Skin epidermis (tissue), 12 donors: ENCODE measurements around the gene RANBP9.

Experiments used
- H3K27ac ChIP-seq, 21 experiments: fragments of 200-600 bp; sonication (generic) in 11 of 21; one replicate each; pipeline ENCODE4 v1.5.0; 2020; ENCODE audit warnings: mild to moderate bottlenecking in 3 of 21, inconsistent platforms in 2 of 21, moderate library complexity in 2 of 21
- H3K4me3 ChIP-seq, 7 experiments: fragments of 200-600 bp; sonication (generic) in 2 of 7; one replicate each; pipeline ENCODE4 v1.5.0; 2020; ENCODE audit warnings: inconsistent platforms in 2 of 7, mild to moderate bottlenecking in 2 of 7, moderate library complexity in 1 of 7

The RANBP9 gene

GRCh38 chr6:13663986-13664385 is 47.6 kb downstream of the RANBP9 start:
- no peak overlapping the region for H3K27ac ChIP-seq
- no peak overlapping the region for H3K4me3 ChIP-seq

DNA sequence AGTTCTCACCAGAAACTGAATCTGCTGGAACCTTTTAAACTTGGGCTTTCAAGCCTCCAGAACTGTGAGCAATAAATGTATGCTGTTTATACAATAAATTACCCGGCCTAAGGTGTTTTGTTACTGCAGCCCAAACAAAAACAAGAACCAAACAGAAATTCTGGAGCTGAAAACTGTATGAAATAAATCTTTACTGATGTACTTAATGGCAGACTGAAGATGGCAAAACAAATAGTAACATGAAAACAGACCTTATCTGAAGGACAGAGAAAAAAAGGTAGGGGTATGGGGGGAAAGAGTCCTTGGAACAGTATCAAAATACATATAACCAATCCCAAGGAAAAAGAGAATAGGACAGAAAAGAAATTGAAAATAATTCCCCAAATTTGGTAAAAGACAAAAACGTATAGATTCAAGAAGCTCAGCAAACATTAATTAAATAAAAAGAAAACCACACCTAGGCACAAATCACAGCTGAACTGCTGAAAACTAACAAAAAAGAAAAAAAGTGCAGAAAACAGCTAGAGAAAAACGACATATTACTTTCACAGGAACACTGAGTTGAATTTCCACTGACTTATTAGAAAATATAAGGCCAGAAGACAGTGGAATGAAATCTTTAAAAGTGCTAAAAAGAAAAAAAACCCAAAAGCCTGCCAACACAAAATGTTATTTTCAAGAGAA is 48.8 kb downstream of the RANBP9 start:
- no peak overlapping the region for H3K4me3 ChIP-seq
- no peak overlapping the region for H3K27ac ChIP-seq

GRCh38 chr6:13661647-13662046 is 50.0 kb downstream of the RANBP9 start:
- Histone ChIP-seq H3K27ac (no peak overlapping the region), H3K4me3 (no peak overlapping the region)

GRCh38 chr6:13660893-13661292 is 50.7 kb downstream of the RANBP9 start:
- Histone ChIP-seq H3K4me3 (no peak overlapping the region), H3K27ac (no peak overlapping the region)

GRCh38 chr6:13660273-13660672 is 51.4 kb downstream of the RANBP9 start:
- no peak overlapping the region for H3K27ac ChIP-seq
- no peak overlapping the region for H3K4me3 ChIP-seq

GRCh38 chr6:13655700-13656099 is 55.9 kb downstream of the RANBP9 start:
- no peak overlapping the region for H3K27ac ChIP-seq
- no peak overlapping the region for H3K4me3 ChIP-seq

- H3K4me3 ChIP-seq, result no peak overlapping the region
- H3K27ac ChIP-seq, result no peak overlapping the region
Measured at GRCh38 chr6:13654496-13654895, 57.1 kb downstream of the RANBP9 start.

- H3K27ac ChIP-seq, result no peak overlapping the region
Measured at GRCh38 chr6:13653296-13653695, 58.3 kb downstream of the RANBP9 start.

GRCh38 chr6:13649393-13649792 is 62.2 kb downstream of the RANBP9 start:
- H3K4me3 ChIP-seq, result no peak overlapping the region
- no peak overlapping the region for H3K27ac ChIP-seq

More at GRCh38 chr6:13653296-13653695, 58.3 kb downstream of the RANBP9 start:
- H3K4me3 ChIP-seq, result no peak overlapping the region

GRCh38 chr6:13648850-13649249 is 62.8 kb downstream of the RANBP9 start:
- H3K4me3 ChIP-seq, result no peak overlapping the region

DNA sequence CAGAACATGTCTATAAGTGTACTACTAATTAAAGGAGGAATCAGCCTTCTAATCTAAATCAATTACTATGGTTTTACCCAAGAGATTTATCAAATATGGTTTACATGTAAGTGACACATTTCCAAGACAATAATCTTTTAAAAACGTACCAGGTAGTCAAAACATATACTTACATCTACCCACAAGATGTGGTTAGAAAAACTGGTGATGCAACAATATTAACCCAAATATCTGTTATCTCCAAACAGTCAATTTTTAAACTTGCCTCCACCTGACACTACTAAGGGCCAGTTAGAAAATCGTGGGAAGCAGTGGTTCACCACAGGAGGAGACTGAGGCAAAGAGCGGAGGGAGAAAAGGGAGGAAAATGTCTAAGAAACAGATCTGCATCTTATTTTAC is 68.5 kb downstream of the RANBP9 start:
- H3K27ac ChIP-seq, result no peak overlapping the region
- H3K4me3 ChIP-seq, result no peak overlapping the region

More at GRCh38 chr6:13648850-13649249, 62.8 kb downstream of the RANBP9 start:
- H3K27ac ChIP-seq, result no peak overlapping the region

- no peak overlapping the region for H3K4me3 ChIP-seq
- H3K27ac ChIP-seq, result peak overlapping the region in 4 of 21 experiments; percentile 2 to 36 (median 14)
Measured at GRCh38 chr6:13641315-13641714, 70.3 kb downstream of the RANBP9 start.

DNA sequence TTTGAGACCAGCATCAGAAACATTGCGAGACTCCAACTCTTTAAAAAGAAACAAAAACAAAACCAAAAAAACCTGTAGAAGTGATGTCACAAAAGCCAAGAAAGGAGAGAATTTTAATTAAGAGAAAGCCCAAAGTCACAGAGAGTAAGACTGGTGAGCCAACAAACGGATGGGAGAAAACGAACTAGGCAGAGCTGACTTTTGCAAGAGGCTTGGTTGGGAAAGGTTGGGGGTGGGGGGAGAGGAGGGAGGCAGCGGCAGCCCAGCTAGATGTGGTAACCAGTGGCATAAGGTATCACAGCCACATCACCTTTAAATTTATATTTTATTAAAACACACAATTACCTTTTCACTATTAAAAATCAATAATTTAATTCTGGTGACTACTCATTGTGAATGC is 73.0 kb downstream of the RANBP9 start:
- Histone ChIP-seq H3K27ac (no peak overlapping the region), H3K4me3 (no peak overlapping the region)

DNA sequence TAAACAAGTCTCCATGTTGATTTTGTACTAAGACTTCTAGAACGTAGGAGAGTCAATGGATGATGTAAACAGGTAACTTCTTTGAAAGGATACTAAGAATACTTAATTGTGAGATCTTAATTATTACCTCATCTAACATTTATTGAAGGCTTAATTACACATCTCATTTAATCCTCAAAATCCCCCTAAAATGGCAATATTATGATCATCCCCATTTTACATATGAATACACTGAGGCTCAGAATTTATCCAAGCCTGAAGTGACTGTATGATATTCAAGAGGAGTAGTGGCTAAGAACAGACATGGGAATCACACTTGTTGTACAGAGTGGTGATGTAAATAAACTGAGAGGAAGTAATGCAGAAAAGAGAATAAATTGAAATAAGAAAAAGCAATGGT is 73.6 kb downstream of the RANBP9 start:
- Histone ChIP-seq H3K27ac (no peak overlapping the region), H3K4me3 (no peak overlapping the region)

- Histone ChIP-seq H3K27ac (peak overlapping the region in 2 of 21 experiments; percentile 9 to 18), H3K4me3 (no peak overlapping the region)
Measured at GRCh38 chr6:13635948-13636658, 75.5 kb downstream of the RANBP9 start.

- Histone ChIP-seq H3K4me3 (no peak overlapping the region), H3K27ac (no peak overlapping the region)
Measured at GRCh38 chr6:13633343-13633742, 78.3 kb downstream of the RANBP9 start.

DNA sequence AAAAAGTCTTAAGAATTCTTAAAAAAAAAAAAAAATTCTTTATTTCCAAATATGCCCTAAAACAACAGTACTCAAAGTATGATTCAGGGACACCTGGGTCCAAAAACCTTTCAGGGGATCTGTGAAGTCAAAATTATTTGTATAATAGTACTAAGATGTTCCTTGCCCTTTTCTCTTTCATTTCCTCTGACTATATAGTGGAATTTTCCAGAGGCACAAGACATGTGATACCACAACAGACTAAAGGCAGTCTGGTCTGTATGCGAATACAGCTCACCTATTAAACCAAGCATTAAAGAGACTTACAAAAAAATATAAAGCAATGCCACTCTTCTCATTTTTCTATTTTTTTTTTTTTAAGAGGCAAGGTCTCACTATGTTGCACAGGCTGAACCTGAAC is 81.1 kb downstream of the RANBP9 start:
- H3K27ac ChIP-seq, result no peak overlapping the region
- H3K4me3 ChIP-seq, result no peak overlapping the region

DNA sequence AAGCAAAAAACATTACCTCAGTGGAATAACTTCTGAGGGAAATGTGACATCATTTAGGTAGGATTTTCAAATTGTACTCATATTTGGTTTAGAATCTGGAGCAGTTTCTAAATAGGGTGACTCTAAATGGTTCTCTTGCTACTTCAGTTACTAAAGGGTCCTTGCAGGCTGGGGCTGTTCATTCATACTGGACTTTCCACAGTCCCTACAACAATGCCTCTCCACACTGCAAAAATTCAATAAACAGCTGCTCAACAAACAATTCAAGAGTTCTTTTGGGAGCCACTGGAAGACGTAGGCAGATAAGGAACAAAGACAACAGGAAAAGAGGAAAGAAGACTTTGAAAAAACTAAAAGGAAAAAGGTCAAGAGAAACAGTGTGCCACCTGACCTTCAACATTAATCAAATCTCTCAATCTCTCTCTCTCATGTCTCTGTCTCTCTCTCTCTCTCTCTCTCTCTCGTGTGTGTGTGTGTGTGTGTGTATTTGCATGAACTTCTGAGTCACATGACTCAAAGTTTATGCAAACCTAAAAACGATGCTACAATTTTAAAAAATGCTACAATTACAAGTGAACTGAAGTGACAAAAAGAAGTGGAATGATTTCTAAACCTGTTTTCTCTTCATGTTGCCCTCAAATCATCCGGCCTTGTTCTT is 82.0 kb downstream of the RANBP9 start:
- no peak overlapping the region for H3K27ac ChIP-seq
- no peak overlapping the region for H3K4me3 ChIP-seq

DNA sequence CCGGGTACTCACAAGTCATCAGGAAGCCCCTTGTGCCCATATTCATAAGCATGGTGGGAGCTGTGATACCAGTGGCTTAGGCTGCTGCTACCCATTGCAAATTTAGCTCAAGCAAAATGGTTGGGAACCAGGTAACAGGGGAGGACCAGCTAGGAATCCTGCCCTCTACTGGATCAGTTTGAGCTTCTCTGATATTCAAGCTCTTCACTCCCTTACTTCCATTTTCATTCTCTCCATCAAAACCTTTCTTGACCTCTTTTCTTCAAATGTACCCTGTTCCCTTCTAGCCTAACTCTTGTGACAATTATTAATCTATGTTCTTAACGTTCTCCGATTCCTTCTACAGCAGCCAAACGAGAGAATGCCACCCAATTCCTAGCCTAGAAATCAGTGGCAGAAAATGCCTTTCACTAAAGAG is 86.8 kb downstream of the RANBP9 start:
- Histone ChIP-seq H3K4me3 (no peak overlapping the region), H3K27ac (no peak overlapping the region)

GRCh38 chr6:13617066-13617465 is 94.6 kb downstream of the RANBP9 start:
- H3K27ac ChIP-seq, result no peak overlapping the region
- no peak overlapping the region for H3K4me3 ChIP-seq

- Histone ChIP-seq H3K27ac (peak overlapping the region; percentile 78 to 99 (median 93)), H3K4me3 (peak overlapping the region; percentile 61 to 92 (median 82))
Measured at GRCh38 chr6:13615792-13616120, 95.9 kb downstream of the RANBP9 start.
